ENCODE data around the gene GALNT4.

GALNT4 gene

GRCh38 chr12:89565002-89565401 lies 40.4 kb upstream of the GALNT4 start:
- no peak overlapping the region for H3K27ac ChIP-seq
- ChIA-PET POLR2A (ENCODE audit: low non-redundant PET) (no interaction called here), CTCF (no interaction called here)
- no peak for TF ChIP-seq CTCF (conservative IDR thresholded peaks at IDR 0.05; ENCODE audit: low read depth)
- DNase-seq (ENCODE audit: low spot score): no peak

- POLR2A ChIA-PET (ENCODE audit: low non-redundant PET): no interaction called here
Observed at GRCh38 chr12:89559753-89560152, 35.2 kb upstream of the GALNT4 start.

GRCh38 chr12:89556976-89557375 lies 32.4 kb upstream of the GALNT4 start:
- CTCF ChIA-PET: no interaction called here
- no peak for TF ChIP-seq CTCF (conservative IDR thresholded peaks at IDR 0.05; ENCODE audit: low read depth)
- POLR2A ChIA-PET (ENCODE audit: low non-redundant PET): no interaction called here

More at GRCh38 chr12:89559753-89560152, 35.2 kb upstream of the GALNT4 start:
- H3K27ac ChIP-seq: no peak overlapping the region
- no peak for DNase-seq (ENCODE audit: low spot score)
- CTCF ChIA-PET: interaction anchor here (0.6 kb wide), 1 partner anchor 1167 kb away, joined by 3 read pairs; no protein-coding TSS in a partner anchor
- TF ChIP-seq CTCF (conservative IDR thresholded peaks at IDR 0.05; ENCODE audit: low read depth): no peak

GRCh38 chr12:89552376-89552775 lies 27.8 kb upstream of the GALNT4 start:
- no peak for DNase-seq (ENCODE audit: low spot score)
- no peak for TF ChIP-seq CTCF (conservative IDR thresholded peaks at IDR 0.05; ENCODE audit: low read depth)
- no peak overlapping the region for H3K27ac ChIP-seq
- ChIA-PET CTCF (no interaction called here), POLR2A (ENCODE audit: low non-redundant PET) (no interaction called here)

More at GRCh38 chr12:89556976-89557375, 32.4 kb upstream of the GALNT4 start:
- H3K27ac ChIP-seq: no peak overlapping the region
- peak; percentile 14 for DNase-seq (ENCODE audit: low spot score)

GRCh38 chr12:89551747-89552146 lies 27.2 kb upstream of the GALNT4 start:
- ChIA-PET POLR2A (ENCODE audit: low non-redundant PET) (no interaction called here), CTCF (interaction anchor here (0.7 kb wide), 1 partner anchor 921 kb away, joined by 3 read pairs; no protein-coding TSS in a partner anchor)
- no peak for TF ChIP-seq CTCF (conservative IDR thresholded peaks at IDR 0.05; ENCODE audit: low read depth)
- H3K27ac ChIP-seq: no peak overlapping the region
- no peak for DNase-seq (ENCODE audit: low spot score)

GRCh38 chr12:89547101-89547500 lies 22.5 kb upstream of the GALNT4 start:
- TF ChIP-seq CTCF (conservative IDR thresholded peaks at IDR 0.05; ENCODE audit: low read depth): no peak
- DNase-seq (ENCODE audit: low spot score): no peak
- H3K27ac ChIP-seq: no peak overlapping the region
- ChIA-PET CTCF (no interaction called here), POLR2A (ENCODE audit: low non-redundant PET) (no interaction called here)

GRCh38 chr12:89546151-89546550 lies 21.6 kb upstream of the GALNT4 start:
- ChIA-PET CTCF (no interaction called here), POLR2A (ENCODE audit: low non-redundant PET) (no interaction called here)
- no peak for DNase-seq (ENCODE audit: low spot score)
- H3K27ac ChIP-seq: no peak overlapping the region
- no peak for TF ChIP-seq CTCF (conservative IDR thresholded peaks at IDR 0.05; ENCODE audit: low read depth)

Data from RWPE1 (cell line).